Uterus (tissue), 4 donors: ENCODE results near the gene SCGB3A1. TPM values are rescaled to one million over a fixed set of nuclear protein-coding genes. Genes with fewer than 3 reads are reported as not detected.

Experiments used
- DNase-seq, 2 donors: peaks; one replicate each; pipeline ENCODE4 v3.0.0-alpha.2; 2019 to 2020
- H3K27ac ChIP-seq, 2 donors: fragments of 200-600 bp; sonication (generic); 1 replicate in 1 of 2; 2 replicates in 1 of 2; pipeline ENCODE4 v1.5.1; 2016 to 2018
- H3K27me3 ChIP-seq, 2 donors: fragments of 200-600 bp; sonication (generic); one replicate each; pipeline ENCODE4 v1.5.1; 2018 to 2019; ENCODE audit warnings: control low read depth in 1 of 2
- H3K36me3 ChIP-seq, 2 donors: fragments of 200-600 bp; sonication (generic); one replicate each; pipeline ENCODE4 v1.5.1; 2019; ENCODE audit warnings: control low read depth in 1 of 2
- H3K4me1 ChIP-seq, 2 donors: fragments of 200-600 bp; sonication (generic); one replicate each; pipeline ENCODE4 v1.5.1; 2018 to 2019; ENCODE audit warnings: control low read depth in 1 of 2
- H3K4me3 ChIP-seq, 2 donors: fragments of 200-600 bp; sonication (generic); 1 replicate in 1 of 2; 2 replicates in 1 of 2; pipeline ENCODE4 v1.5.1; 2018 to 2019; ENCODE audit warnings: mild to moderate bottlenecking in 1 of 2
- H3K9me3 ChIP-seq, 2 donors: fragments of 200-600 bp; sonication (generic); one replicate each; pipeline ENCODE4 v1.5.1; 2019; ENCODE audit warnings: control low read depth in 1 of 2
- POLR2A ChIP-seq, 2 donors: fragments of 450-650 bp; IDR thresholded peaks; one replicate each; pipeline ENCODE4 v1.6.1; 2016; ENCODE audit warnings: antibody characterized with exemption in 2 of 2, mild to moderate bottlenecking in 1 of 2, moderate library complexity in 1 of 2
- intact Hi-C: fragments of 100-400 bp; cut with DNase I; formaldehyde crosslinking; loops from one replicate; pipeline ENCODE4 v1.15.1; 2023; ENCODE audit warnings: low total_unique reads
- total RNA-seq, 4 donors: library from RNA; depleted of rRNA in 3 of 4; stranded (reverse); fragments of >200 nt in 3 of 4; gene quantifications; one replicate each; pipeline versions ENCODE4 v1.1.0 to v1.2.4, GENCODE V29; 2014 to 2023
- TF ChIP-seq, protein P1 (sequence below), 4 experiments: fragments of 200-600 bp in 2 of 4; fragments of 450-650 bp in 2 of 4; sonication (generic) in 2 of 4; IDR thresholded peaks; one replicate each; pipeline ENCODE4 v1.5.1; 2016 to 2019; ENCODE audit warnings: antibody characterized with exemption in 4 of 4, mild to moderate bottlenecking in 2 of 4, moderate library complexity in 1 of 4
- donor health status: DM: yes; HTN: yes; CAD: no.

The SCGB3A1 gene
- total RNA-seq, 4 donors from 2014 or later, result 0.98 TPM; not detected in 3

DNA sequence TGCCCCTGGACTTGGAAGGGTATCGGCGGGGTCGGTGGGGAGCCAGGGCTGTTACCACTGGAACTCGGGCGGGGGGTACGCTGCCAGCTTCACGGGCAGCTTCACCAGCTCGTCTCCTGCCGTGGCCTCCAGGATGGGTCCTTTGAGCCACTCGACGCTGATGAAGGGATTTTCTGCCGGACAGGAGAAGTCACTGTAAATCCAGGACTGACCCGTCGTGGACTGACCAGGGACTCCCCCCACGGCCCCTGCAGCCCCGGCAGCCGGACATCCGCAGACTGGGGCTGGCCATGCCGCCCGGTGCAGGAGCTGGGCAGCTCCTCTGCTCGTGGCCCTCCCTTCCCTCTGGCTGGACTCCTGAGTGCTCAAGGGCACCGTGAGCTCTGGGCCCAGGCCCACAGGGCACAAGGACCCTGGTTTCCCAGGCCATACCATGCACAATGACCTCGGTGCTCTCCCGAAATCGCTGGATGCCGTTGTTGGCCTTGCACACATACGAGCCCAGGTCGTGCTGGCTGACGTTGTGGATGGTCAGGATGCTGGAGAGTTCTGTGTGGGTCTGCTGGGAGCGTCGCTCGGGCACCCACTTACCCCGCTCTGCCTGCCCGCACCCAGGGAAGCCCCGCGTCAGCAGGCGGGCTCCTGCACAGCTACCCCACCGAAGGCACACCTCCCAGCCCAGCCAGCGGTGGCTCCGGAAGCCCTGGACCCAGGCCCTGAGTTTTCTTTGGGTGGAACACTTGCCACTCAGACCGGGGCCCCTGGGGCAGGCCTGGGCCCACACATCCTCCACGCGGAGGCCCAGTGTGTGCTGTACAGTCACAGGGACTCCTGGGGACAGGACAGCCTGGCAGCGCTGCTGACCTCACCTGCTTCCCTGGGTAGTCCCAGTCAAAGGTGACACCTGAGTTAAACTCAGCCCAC lies 37.8 kb upstream of the SCGB3A1 start:
- DNase-seq, result no peak
- no peak overlapping the region for H3K4me3 ChIP-seq
- no peak overlapping the region for H3K27ac ChIP-seq
- H3K36me3 ChIP-seq, result no peaks in the 10 kb centered on the region
- no peaks in the 10 kb centered on the region for H3K27me3 ChIP-seq
- H3K9me3 ChIP-seq, result no peaks in the 10 kb centered on the region
- intact Hi-C loops, result no loop called here
- no peaks in the 10 kb centered on the region for H3K4me1 ChIP-seq
- no peak for TF ChIP-seq POLR2A (IDR thresholded peaks at IDR 0.05)
- TF ChIP-seq, protein P1, sequence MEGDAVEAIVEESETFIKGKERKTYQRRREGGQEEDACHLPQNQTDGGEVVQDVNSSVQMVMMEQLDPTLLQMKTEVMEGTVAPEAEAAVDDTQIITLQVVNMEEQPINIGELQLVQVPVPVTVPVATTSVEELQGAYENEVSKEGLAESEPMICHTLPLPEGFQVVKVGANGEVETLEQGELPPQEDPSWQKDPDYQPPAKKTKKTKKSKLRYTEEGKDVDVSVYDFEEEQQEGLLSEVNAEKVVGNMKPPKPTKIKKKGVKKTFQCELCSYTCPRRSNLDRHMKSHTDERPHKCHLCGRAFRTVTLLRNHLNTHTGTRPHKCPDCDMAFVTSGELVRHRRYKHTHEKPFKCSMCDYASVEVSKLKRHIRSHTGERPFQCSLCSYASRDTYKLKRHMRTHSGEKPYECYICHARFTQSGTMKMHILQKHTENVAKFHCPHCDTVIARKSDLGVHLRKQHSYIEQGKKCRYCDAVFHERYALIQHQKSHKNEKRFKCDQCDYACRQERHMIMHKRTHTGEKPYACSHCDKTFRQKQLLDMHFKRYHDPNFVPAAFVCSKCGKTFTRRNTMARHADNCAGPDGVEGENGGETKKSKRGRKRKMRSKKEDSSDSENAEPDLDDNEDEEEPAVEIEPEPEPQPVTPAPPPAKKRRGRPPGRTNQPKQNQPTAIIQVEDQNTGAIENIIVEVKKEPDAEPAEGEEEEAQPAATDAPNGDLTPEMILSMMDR (IDR thresholded peaks at IDR 0.05), result no peak

- intact Hi-C loops, result no loop called here
- TF ChIP-seq, protein P1 (IDR thresholded peaks at IDR 0.05), result no peak
- no peak for TF ChIP-seq POLR2A (IDR thresholded peaks at IDR 0.05)
Measured at GRCh38 chr5:180628211-180628610, 36.9 kb upstream of the SCGB3A1 start.

DNA sequence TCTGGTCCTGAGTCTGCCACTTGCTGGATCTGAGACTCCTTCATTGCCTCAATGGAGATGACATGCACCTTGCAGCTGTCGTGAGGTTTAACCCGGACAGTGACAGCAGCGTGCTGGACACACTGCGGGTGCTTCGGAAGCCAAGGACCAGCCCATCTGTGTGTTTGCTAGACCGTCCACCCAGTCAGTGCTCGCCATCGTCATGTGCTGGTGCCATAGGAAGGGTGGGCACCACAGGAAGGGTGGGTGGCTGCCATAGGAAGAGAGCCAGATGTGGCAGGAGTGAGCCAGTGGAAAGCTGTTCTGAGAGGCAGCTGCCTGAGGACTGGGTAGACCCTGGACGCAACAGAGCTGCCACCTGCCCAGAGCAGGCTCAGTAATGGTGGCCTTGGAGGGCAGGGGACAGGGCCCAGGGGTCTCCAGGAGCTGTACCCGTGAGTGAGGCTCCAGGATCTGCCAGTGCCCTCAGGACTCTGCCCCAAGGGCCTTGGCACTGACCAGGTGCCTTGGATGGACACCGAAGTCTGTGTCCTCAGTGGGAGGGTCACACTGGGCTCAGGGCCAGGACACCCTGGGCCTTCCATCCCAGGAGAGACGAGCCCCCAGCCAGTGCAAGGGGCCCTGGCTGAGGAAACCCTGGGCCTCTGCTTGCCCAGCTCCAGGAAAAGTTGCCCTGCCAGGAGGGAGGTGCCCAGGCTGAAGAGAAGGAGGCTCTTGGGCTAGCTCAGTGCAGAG lies 36.3 kb upstream of the SCGB3A1 start:
- Histone ChIP-seq H3K27ac (no peak overlapping the region), H3K36me3 (no peaks in the 10 kb centered on the region), H3K27me3 (no peaks in the 10 kb centered on the region), H3K9me3 (no peaks in the 10 kb centered on the region), H3K4me1 (no peaks in the 10 kb centered on the region), H3K4me3 (no peak overlapping the region)
- TF ChIP-seq, protein P1 (IDR thresholded peaks at IDR 0.05), result no peak
- no peak for TF ChIP-seq POLR2A (IDR thresholded peaks at IDR 0.05)
- no peak for DNase-seq
- intact Hi-C loops, result no loop called here

More at GRCh38 chr5:180628211-180628610, 36.9 kb upstream of the SCGB3A1 start:
- H3K27me3 ChIP-seq, result no peaks in the 10 kb centered on the region
- no peak overlapping the region for H3K4me3 ChIP-seq
- H3K27ac ChIP-seq, result no peak overlapping the region
- no peaks in the 10 kb centered on the region for H3K36me3 ChIP-seq
- no peak for DNase-seq
- no peaks in the 10 kb centered on the region for H3K9me3 ChIP-seq
- H3K4me1 ChIP-seq, result no peaks in the 10 kb centered on the region

GRCh38 chr5:180626661-180627385 lies 35.5 kb upstream of the SCGB3A1 start:
- Histone ChIP-seq H3K9me3 (no peaks in the 10 kb centered on the region), H3K27ac (no peak overlapping the region), H3K4me1 (no peaks in the 10 kb centered on the region), H3K27me3 (no peaks in the 10 kb centered on the region), H3K36me3 (no peaks in the 10 kb centered on the region), H3K4me3 (no peak overlapping the region)
- intact Hi-C loops, result no loop called here
- DNase-seq, result no peak
- no peak for TF ChIP-seq POLR2A (IDR thresholded peaks at IDR 0.05)
- TF ChIP-seq, protein P1 (IDR thresholded peaks at IDR 0.05), result no peak
